Upper lobe of left lung (tissue), 6 donors: ENCODE measurements around the gene RHBDL1. TPM values are rescaled to one million over a fixed set of nuclear protein-coding genes. Genes with fewer than 3 reads are reported as not detected.

Experiments
- ATAC-seq, 2 donors: fragments of 200-7000 bp; cut with Tn5 transposase; one replicate each; pipeline ENCODE4 v1.9.1; 2022; ENCODE audit warnings: mild to moderate bottlenecking in 2 of 2, moderate library complexity in 2 of 2; ENCODE audit not compliant: low FRiP score in 2 of 2
- DNase-seq, 2 donors: peaks; one replicate each; pipeline ENCODE4 v3.0.0-alpha.2; 2019 to 2020
- H3K27ac ChIP-seq, 4 donors: fragments of 200-600 bp; sonication (generic); one replicate each; pipeline ENCODE4 v1.5.1; 2016 to 2019
- H3K27me3 ChIP-seq, 4 donors: fragments of 200-600 bp; sonication (generic); one replicate each; pipeline ENCODE4 v1.5.1; 2017 to 2019
- H3K36me3 ChIP-seq, 4 donors: fragments of 200-600 bp; sonication (generic); one replicate each; pipeline ENCODE4 v1.5.1; 2016 to 2019
- H3K4me1 ChIP-seq, 4 donors: fragments of 200-600 bp; sonication (generic); one replicate each; pipeline ENCODE4 v1.5.1; 2018 to 2019
- H3K4me3 ChIP-seq, 4 donors: fragments of 200-600 bp; sonication (generic); one replicate each; pipeline ENCODE4 v1.5.1; 2017 to 2019; ENCODE audit warnings: mild to moderate bottlenecking in 2 of 4, moderate library complexity in 1 of 4
- H3K9me3 ChIP-seq, 4 donors: fragments of 200-600 bp; sonication (generic); one replicate each; pipeline ENCODE4 v1.5.1; 2018 to 2019
- CTCF ChIP-seq, 6 experiments: fragments of 450-650 bp in 4 of 6; fragments of 200-600 bp in 2 of 6; sonication (generic) in 2 of 6; IDR thresholded peaks; one replicate each; pipeline ENCODE4 v1.5.1; 2016 to 2019; ENCODE audit warnings: antibody characterized with exemption in 6 of 6
- EP300 ChIP-seq, 4 donors: sonication (generic); formaldehyde crosslinking; IDR thresholded peaks; one replicate each; pipeline ENCODE4 v1.5.1; 2017; ENCODE audit warnings: antibody characterized with exemption in 4 of 4, control low read depth in 2 of 4
- POLR2A ChIP-seq, 4 donors: fragments of 450-650 bp; IDR thresholded peaks; one replicate each; pipeline ENCODE4 v1.5.1; 2016 to 2017; ENCODE audit warnings: antibody characterized with exemption in 4 of 4, mild to moderate bottlenecking in 2 of 4
- POLR2AphosphoS5 ChIP-seq, 2 donors: sonication (generic); formaldehyde crosslinking; IDR thresholded peaks; one replicate each; pipeline ENCODE4 v1.5.1; 2017; ENCODE audit warnings: antibody characterized with exemption in 2 of 2
- WGBS, 2 donors: methylation state at CpG; one replicate each; pipeline ENCODE4 v1.1.5; 2017 to 2018; 5-methylcytosine and 5-hydroxymethylcytosine counted together
- total RNA-seq, 6 donors: library from RNA; depleted of rRNA in 4 of 6; stranded (reverse); fragments of >200 nt in 4 of 6; gene quantifications; one replicate each; pipeline versions ENCODE4 v1.1.0 to v1.2.1, GENCODE V29; 2016 to 2021
- donor health status: DM: no; HTN: no; CAD: no; lungs with moderate emphysema.
- donor health status: DM: no; HTN: yes; CAD: no; lungs with severe emphysema.

Gene RHBDL1
- total RNA-seq, 6 donors from 2014 or later: 0.59 to 2.1 (median 0.76) TPM; not detected in 1

GRCh38 chr16:672851-673250, 2.6 kb upstream of the RHBDL1 start:
- TF ChIP-seq EP300 (IDR thresholded peaks at IDR 0.05) (no peak), POLR2AphosphoS5 (IDR thresholded peaks at IDR 0.05) (no peak), POLR2A (IDR thresholded peaks at IDR 0.05) (no peak), CTCF (IDR thresholded peaks at IDR 0.05) (no peak)
- Histone ChIP-seq H3K9me3 (no peaks in the 10 kb centered on the region), H3K36me3 (peaks cover 24 to 52% (median 46%) of the 10 kb centered on the region in 4 donors), H3K27me3 (no peaks in the 10 kb centered on the region), H3K4me3 (no peak overlapping the region), H3K27ac (no peak overlapping the region), H3K4me1 (peaks cover 22 to 46% (median 24%) of the 10 kb centered on the region in 4 donors)
- 95 to 99% methylated on average over 20 to 21 of the region's 21 CpGs for WGBS, 2 donors
- no peak for ATAC-seq
- peak in 1 of 2 donors; percentile 82 for DNase-seq

GRCh38 chr16:673399-673991, 2.0 kb upstream of the RHBDL1 start:
- Histone ChIP-seq H3K4me3 (no peak overlapping the region), H3K9me3 (no peaks in the 10 kb centered on the region), H3K4me1 (peaks cover 22 to 43% (median 23%) of the 10 kb centered on the region in 4 donors), H3K36me3 (peaks cover 24 to 52% (median 46%) of the 10 kb centered on the region in 4 donors), H3K27ac (no peak overlapping the region), H3K27me3 (no peaks in the 10 kb centered on the region)
- TF ChIP-seq POLR2AphosphoS5 (IDR thresholded peaks at IDR 0.05): no peak
- TF ChIP-seq CTCF (IDR thresholded peaks at IDR 0.05): no peak
- TF ChIP-seq EP300 (IDR thresholded peaks at IDR 0.05): no peak
- no peak for TF ChIP-seq POLR2A (IDR thresholded peaks at IDR 0.05)
- 93% methylated on average over 13 of the region's 18 CpGs; no CpG with 5 or more reads in 1 of the 2 donors for WGBS, 2 donors
- DNase-seq (peak in 1 of 2 donors; percentile 74), ATAC-seq (no peak)

DNA sequence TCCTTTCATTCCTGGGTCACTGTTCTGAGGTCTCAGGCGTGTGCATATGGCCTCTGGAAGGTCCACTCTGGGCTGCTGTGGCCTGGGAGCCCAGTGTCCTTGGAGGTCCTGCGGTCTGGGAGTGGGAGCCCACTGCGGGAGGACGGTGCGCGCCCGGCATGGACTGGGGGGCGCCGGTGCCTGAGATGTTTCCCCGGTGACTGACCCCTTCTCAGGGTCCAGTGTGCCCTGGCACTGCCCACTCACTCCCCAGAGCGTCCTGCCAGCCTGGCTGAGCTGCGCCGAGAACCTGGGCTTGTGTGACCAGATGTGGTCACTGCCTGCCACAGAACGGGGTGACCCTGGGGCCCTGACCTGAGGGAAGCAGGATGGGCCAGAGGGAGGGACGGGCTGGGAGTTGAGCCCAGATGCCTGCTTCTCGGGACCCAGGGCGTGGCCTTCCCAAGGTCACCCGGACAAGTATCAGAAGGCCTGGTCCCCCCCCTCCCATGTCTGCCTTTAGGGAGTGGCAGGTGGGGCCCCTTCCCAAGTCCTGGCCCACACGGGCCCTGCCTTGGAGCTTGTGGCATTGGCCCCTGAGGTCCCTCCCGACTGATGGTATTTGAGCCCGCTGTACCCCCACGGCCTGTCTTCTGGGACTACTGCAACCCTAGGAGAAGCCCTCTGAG, 1.1 kb upstream of the RHBDL1 start:
- no peaks in the 10 kb centered on the region for H3K27me3 ChIP-seq
- peaks cover 24 to 48% (median 44%) of the 10 kb centered on the region in 4 donors for H3K36me3 ChIP-seq
- H3K4me1 ChIP-seq: peaks cover 15 to 39% (median 19%) of the 10 kb centered on the region in 4 donors
- no peak overlapping the region for H3K27ac ChIP-seq
- no peak overlapping the region for H3K4me3 ChIP-seq
- no peaks in the 10 kb centered on the region for H3K9me3 ChIP-seq
- ATAC-seq (no peak), DNase-seq (peak in 1 of 2 donors; percentile 80)
- TF ChIP-seq EP300 (IDR thresholded peaks at IDR 0.05): no peak
- TF ChIP-seq POLR2AphosphoS5 (IDR thresholded peaks at IDR 0.05): no peak
- TF ChIP-seq CTCF (IDR thresholded peaks at IDR 0.05): no peak
- no peak for TF ChIP-seq POLR2A (IDR thresholded peaks at IDR 0.05)
- WGBS, 2 donors: 87 to 100% methylated on average over 1 to 21 of the region's 22 CpGs

DNA sequence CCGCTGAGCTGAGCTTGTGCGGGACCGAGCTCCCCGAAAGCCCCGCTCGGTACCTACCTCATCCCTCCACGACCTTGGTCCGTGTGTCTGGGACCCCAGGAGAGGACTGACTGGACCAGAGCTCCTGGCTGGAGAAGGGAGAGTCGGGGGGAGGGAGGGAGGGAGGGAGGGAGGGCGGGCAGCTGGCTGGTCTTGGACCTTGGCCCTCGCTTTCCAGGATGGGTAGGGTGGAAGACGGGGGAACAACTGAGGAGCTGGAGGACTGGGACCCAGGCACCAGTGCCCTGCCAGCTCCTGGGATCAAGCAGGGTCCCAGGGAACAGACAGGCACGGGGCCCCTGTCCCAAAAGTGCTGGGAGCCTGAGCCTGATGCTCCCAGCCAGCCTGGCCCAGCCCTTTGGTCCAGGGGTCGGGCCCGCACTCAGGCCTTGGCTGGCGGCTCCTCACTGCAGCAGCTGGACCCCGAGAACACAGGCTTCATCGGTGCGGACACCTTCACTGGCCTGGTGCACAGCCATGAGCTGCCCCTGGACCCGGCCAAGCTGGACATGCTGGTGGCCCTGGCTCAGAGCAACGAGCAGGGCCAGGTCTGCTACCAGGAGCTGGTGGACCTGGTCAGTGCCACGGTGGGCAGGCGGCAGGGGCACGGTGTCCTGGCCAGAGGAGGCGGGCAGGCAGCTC, 553 bp downstream of the RHBDL1 start:
- TF ChIP-seq POLR2A (IDR thresholded peaks at IDR 0.05) (no peak), CTCF (IDR thresholded peaks at IDR 0.05) (no peak)
- ATAC-seq (no peak), DNase-seq (peak in 1 of 2 donors; percentile 84)
- Histone ChIP-seq H3K27me3 (no peaks in the 10 kb centered on the region), H3K36me3 (peaks cover 14 to 31% (median 27%) of the 10 kb centered on the region in 4 donors), H3K27ac (no peak overlapping the region), H3K9me3 (no peaks in the 10 kb centered on the region), H3K4me3 (peak overlapping the region in 3 of 4 donors; percentile 21 to 37 (median 24)), H3K4me1 (peaks cover 17 to 49% (median 25%) of the 10 kb centered on the region in 4 donors)
- WGBS, 2 donors: 35 to 58% methylated on average over 6 to 24 of the region's 25 CpGs
